Progenitor cell of endocrine pancreas (in vitro differentiated cells): ENCODE results near the gene RBM44. TPM values are rescaled to one million over a fixed set of nuclear protein-coding genes. Genes with fewer than 3 reads are reported as not detected.

Experiments used
- DNase-seq: peaks from one replicate; pipeline ENCODE4 v3.0.0; 2021; ENCODE audit warnings: low spot score; ENCODE audit not compliant: unreplicated experiment
- H3K27ac Mint-ChIP-seq: 2 replicates; pipeline ENCODE4 v1.8.0; 2021; ENCODE audit warnings: mild to moderate bottlenecking, moderate library complexity, mixed read lengths
- H3K27me3 Mint-ChIP-seq: 2 replicates; pipeline ENCODE4 v1.8.0; 2021; ENCODE audit warnings: mixed read lengths
- H3K36me3 Mint-ChIP-seq: 2 replicates; pipeline ENCODE4 v1.8.0; 2022; ENCODE audit warnings: mixed read lengths; ENCODE audit not compliant: insufficient read depth
- H3K4me1 Mint-ChIP-seq: 2 replicates; pipeline ENCODE4 v1.8.0; 2021; ENCODE audit warnings: low read depth, mixed read lengths
- H3K4me3 Mint-ChIP-seq: 2 replicates; pipeline ENCODE4 v1.8.0; 2021; ENCODE audit warnings: low read depth, mild to moderate bottlenecking, moderate library complexity, mixed read lengths
- H3K9me3 Mint-ChIP-seq: 2 replicates; pipeline ENCODE4 v1.8.0; 2021; ENCODE audit warnings: low read depth, mixed read lengths
- CTCF ChIP-seq: fragments of 200-600 bp; sonication (generic); IDR thresholded peaks from one replicate; pipeline ENCODE4 v1.5.0; 2021; ENCODE audit warnings: antibody characterized with exemption, mild to moderate bottlenecking; ENCODE audit not compliant: unreplicated experiment
- total RNA-seq: library from RNA; stranded (reverse); gene quantifications from 2 replicates; pipeline ENCODE4 v1.2.1, GENCODE V29; 2021

The RBM44 gene
- total RNA-seq, 1 donor from 2014 or later = 0.81 TPM

DNA sequence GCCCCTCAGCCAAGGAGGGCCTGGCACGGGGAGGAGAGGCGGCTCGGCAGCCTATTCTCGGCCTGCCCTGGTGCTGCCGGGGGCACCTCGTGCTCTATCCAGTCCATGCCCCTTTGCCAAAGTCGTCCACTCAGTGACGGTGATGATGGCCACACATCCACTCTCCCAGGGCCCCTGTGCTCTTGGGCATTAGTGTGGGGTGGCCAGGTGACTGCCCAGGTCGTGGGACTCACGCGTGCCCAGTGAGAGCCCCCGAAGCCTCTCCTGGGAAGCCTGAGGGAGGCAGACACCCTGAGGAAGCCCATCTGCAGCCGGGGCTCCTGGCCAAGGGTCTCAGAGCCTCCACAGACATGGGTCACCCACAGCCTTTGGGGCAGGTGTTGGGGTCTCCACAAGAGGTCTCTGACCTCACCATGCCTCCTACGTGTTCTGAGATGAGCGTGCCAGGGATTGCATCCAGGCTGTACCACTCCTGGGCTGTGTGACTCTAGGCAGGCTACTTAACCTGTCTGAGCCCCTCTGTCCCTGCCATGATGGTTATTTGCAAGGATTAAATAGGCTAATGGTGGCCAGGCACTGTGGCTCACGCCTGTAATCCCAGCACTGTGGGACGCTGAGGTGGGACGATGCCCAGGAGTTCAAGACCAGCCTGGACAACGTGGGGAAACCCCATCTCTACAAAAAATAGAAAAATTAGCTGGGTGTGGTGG lies 73.8 kb downstream of the RBM44 start:
- H3K4me1 Mint-ChIP-seq = peaks cover 2% of the 10 kb centered on the region
- no peaks in the 10 kb centered on the region for H3K27me3 Mint-ChIP-seq
- peaks cover 4% of the 10 kb centered on the region for H3K36me3 Mint-ChIP-seq
- TF ChIP-seq CTCF = no peak
- no peaks in the 10 kb centered on the region for H3K9me3 Mint-ChIP-seq
- no peak overlapping the region for H3K27ac Mint-ChIP-seq
- no peak for DNase-seq
- no peak overlapping the region for H3K4me3 Mint-ChIP-seq

- no peak overlapping the region for H3K27ac Mint-ChIP-seq
- peaks cover 4% of the 10 kb centered on the region for H3K36me3 Mint-ChIP-seq
These were observed 74.8 kb downstream of the RBM44 start for GRCh38 chr2:237873421-237873831.

DNA sequence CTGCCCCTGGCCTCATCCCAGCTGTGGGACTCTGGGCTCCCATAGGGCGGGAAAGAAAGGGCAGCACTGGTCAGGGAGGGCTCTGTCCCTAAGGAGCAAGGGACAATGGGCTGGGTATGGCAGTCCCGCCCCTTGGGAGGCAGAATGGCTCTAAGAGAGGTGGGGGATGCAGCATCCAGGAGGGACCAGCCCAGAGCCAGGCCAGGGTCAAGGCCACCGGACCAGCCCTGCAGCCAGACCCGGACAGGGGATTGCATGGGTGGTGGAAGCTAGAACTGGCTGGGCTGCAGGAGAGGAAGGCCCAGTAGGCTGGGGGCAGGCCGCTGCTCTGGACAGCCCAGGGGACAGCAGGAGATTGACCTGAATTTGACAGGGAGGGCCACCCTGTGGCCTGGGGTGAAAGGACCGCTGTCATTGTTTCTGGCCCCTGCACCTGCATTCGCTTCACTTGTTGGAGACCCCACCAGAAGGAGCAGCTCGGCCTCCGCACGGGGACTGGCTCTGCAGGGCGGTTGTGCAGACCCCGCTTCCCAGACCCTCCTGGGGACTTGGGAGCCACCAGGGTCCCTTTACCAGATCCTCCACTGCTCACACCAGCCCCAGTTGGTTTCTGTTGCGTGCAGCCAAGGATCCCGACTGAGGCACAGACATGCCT lies 75.4 kb downstream of the RBM44 start:
- DNase-seq = no peak
- Mint-ChIP-seq H3K36me3 (peaks cover 1% of the 10 kb centered on the region), H3K27ac (no peak overlapping the region), H3K4me1 (peaks cover 2% of the 10 kb centered on the region), H3K9me3 (no peaks in the 10 kb centered on the region), H3K27me3 (no peaks in the 10 kb centered on the region), H3K4me3 (no peak overlapping the region)
- no peak for TF ChIP-seq CTCF

More at GRCh38 chr2:237873421-237873831, 74.8 kb downstream of the RBM44 start:
- TF ChIP-seq CTCF = no peak
- DNase-seq = no peak
- Mint-ChIP-seq H3K27me3 (no peaks in the 10 kb centered on the region), H3K4me3 (no peak overlapping the region), H3K4me1 (peaks cover 2% of the 10 kb centered on the region), H3K9me3 (no peaks in the 10 kb centered on the region)

DNA sequence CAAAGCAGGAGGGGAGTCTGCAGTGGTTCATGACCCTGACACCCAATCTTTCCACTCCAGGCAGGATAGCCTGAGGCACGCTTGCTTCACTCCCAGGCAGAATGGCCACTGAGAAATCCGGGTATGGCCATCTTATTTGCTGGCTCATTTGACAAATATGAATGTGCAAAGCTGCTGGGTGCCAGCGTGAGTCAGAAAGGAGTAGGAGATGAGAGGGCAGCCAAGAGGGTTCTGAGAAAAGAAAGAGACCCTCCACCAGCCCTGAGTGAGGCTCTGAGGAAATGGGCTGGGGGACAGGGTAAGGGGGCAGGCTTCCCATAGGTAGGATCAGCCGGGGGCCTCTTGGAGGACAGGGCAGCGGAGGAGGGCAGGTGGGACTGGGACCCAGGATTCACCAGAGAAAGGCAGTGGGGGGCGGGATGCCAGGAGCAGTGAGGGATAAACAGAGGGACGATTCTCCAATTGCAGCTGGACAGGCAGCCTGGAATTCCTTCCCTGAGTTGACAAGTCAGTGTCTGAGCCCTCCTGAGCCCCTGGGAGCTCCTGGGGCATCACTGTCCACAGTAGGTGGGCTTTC lies 76.1 kb downstream of the RBM44 start:
- no peak overlapping the region for H3K4me3 Mint-ChIP-seq
- no peak for TF ChIP-seq CTCF
- no peaks in the 10 kb centered on the region for H3K36me3 Mint-ChIP-seq
- H3K27ac Mint-ChIP-seq = no peak overlapping the region
- H3K27me3 Mint-ChIP-seq = no peaks in the 10 kb centered on the region
- H3K4me1 Mint-ChIP-seq = peaks cover 2% of the 10 kb centered on the region
- DNase-seq = no peak
- H3K9me3 Mint-ChIP-seq = no peaks in the 10 kb centered on the region

DNA sequence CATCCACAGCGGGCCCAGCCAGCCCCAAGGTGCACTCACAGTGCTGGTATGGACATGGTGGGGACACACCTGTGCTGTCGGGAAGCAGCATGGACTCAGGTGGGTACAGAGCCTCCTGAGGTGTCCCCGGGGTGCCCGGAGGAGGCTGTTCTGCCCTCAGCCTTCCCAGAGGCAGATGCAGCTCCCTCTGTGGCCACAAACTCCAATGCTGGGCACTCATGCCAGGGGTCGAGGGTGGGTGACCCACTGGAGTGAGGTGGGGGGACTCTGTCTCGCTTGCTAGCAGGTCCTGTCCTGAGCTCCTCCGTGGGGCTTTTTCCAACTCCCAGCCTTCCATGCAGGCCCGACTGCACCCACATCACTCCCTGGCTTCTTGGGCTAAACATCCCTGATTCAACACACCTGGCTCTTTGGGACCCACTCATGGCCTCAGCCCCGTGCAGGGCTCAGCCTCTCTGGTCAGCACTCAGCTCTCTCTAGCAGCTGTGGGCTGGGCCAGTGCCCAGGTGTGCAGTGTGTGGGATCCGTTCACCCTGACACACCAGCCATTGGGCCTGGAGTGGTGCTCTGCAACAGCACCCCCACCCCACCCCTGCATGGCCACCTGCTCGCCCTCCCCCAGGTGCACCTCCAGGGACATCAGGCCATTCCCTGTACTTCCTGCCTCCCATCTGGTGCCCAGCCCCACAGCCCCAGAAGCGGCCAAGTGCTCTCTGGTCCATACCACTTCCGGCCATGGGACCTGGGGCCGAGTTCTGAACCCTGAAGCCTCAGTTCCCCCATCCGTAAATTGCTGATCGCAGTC lies 76.9 kb downstream of the RBM44 start:
- TF ChIP-seq CTCF = no peak
- Mint-ChIP-seq H3K36me3 (no peaks in the 10 kb centered on the region), H3K27me3 (no peaks in the 10 kb centered on the region), H3K27ac (no peak overlapping the region), H3K9me3 (no peaks in the 10 kb centered on the region), H3K4me1 (peaks cover 2% of the 10 kb centered on the region), H3K4me3 (no peak overlapping the region)
- no peak for DNase-seq
